LNCaP clone FGC (cell line): ENCODE measurements around the gene NDST3.

ENCODE experiments used
- DNase-seq: peaks from one replicate; pipeline ENCODE4 v3.0.0-alpha.2; 2011; ENCODE audit warnings: low read depth
- H3K4me3 ChIP-seq: 2 replicates; pipeline ENCODE4 v1.5.1; 2011; ENCODE audit warnings: mild to moderate bottlenecking, low read depth, low read length, control low read depth
- CTCF ChIP-seq: IDR thresholded peaks from 2 replicates; pipeline ENCODE4 v1.5.1; 2012; ENCODE audit warnings: mild to moderate bottlenecking; ENCODE audit not compliant: control insufficient read depth, insufficient read depth; ENCODE audit errors: extremely low read depth

NDST3 gene

GRCh38 chr4:118281611-118282442, 247.5 kb downstream of the NDST3 start:
- H3K4me3 ChIP-seq = no peak overlapping the region
- no peak for TF ChIP-seq CTCF
- no peak for DNase-seq

GRCh38 chr4:118282692-118283091, 248.4 kb downstream of the NDST3 start:
- no peak for TF ChIP-seq CTCF
- DNase-seq = no peak
- no peak overlapping the region for H3K4me3 ChIP-seq

GRCh38 chr4:118284169-118284568, 249.9 kb downstream of the NDST3 start:
- no peak overlapping the region for H3K4me3 ChIP-seq
- DNase-seq = no peak
- TF ChIP-seq CTCF = no peak

- H3K4me3 ChIP-seq = no peak overlapping the region
- DNase-seq = no peak
- TF ChIP-seq CTCF = no peak
These were observed 251.6 kb downstream of the NDST3 start for GRCh38 chr4:118285931-118286330.

- H3K4me3 ChIP-seq = no peak overlapping the region
- TF ChIP-seq CTCF = no peak
- no peak for DNase-seq
These were observed 252.4 kb downstream of the NDST3 start for GRCh38 chr4:118286685-118287084.

GRCh38 chr4:118287711-118288451, 253.6 kb downstream of the NDST3 start:
- DNase-seq = no peak
- TF ChIP-seq CTCF = no peak
- no peak overlapping the region for H3K4me3 ChIP-seq

- no peak for DNase-seq
These were observed 255.5 kb downstream of the NDST3 start for GRCh38 chr4:118289794-118290193.

More at GRCh38 chr4:118289794-118290193, 255.5 kb downstream of the NDST3 start:
- no peak overlapping the region for H3K4me3 ChIP-seq
- TF ChIP-seq CTCF = no peak
